ENCODE measurements around the gene BRCA1. TPM values are rescaled to one million over a fixed set of nuclear protein-coding genes. Genes with fewer than 3 reads are reported as not detected.

BRCA1 gene
- total RNA-seq, 1 donor from 2014 or later: 9.3 TPM

DNA sequence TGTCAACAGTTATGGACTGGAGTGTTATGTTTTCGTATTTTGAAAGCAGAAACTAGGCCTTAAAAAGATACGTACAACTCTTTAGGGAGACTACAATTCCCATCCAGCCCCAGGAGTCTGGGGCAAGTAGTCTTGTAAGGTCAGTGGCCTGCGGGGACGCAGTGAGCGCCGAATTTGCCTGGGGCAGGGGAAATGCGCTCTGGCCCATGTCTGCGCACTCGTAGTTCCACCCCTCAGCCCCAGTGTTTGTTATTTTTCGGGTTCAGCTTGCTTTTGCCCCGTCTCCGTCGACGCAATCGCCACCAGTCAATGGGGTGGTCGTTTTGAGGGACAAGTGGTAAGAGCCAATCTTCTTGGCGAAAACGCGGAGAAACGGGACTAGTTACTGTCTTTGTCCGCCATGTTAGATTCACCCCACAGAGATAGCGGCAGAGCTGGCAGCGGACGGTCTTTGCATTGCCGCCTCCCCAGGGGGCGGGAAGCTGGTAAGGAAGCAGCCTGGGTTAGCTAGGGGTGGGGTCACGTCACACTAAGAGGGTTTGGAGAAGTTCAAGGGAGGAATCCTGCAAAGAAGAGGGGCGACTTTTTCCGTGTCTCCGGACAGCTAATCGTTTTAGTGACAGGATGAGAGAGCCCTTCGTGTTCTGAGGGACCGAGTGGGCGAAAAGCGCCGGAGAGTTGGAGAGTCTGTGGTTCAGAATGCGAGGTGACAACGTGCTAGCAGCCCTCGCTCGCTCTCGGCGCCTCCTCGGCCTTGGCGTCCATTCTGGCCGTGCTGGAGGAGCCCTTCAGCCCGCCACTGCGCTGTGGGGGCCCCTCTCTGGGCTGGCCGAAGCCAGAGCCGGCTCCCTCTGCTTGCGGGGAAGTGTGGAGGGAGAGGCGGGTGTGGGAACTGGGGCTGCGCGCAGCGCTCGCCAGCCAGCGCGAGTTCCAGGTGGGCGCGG is 1.1 kb upstream of the BRCA1 start:
- Histone ChIP-seq H3K27me3 (ENCODE audit: control insufficient read depth, insufficient read depth, low read length) (no peaks in the 10 kb centered on the region), H3K36me3 (ENCODE audit: control insufficient read depth, insufficient read depth, low read length) (no peaks in the 10 kb centered on the region), H3K4me3 (ENCODE audit: low read depth, low read length) (peak overlapping the region; percentile 86)
- TF ChIP-seq, protein P1, sequence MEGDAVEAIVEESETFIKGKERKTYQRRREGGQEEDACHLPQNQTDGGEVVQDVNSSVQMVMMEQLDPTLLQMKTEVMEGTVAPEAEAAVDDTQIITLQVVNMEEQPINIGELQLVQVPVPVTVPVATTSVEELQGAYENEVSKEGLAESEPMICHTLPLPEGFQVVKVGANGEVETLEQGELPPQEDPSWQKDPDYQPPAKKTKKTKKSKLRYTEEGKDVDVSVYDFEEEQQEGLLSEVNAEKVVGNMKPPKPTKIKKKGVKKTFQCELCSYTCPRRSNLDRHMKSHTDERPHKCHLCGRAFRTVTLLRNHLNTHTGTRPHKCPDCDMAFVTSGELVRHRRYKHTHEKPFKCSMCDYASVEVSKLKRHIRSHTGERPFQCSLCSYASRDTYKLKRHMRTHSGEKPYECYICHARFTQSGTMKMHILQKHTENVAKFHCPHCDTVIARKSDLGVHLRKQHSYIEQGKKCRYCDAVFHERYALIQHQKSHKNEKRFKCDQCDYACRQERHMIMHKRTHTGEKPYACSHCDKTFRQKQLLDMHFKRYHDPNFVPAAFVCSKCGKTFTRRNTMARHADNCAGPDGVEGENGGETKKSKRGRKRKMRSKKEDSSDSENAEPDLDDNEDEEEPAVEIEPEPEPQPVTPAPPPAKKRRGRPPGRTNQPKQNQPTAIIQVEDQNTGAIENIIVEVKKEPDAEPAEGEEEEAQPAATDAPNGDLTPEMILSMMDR (IDR thresholded peaks at IDR 0.05; ENCODE audit: insufficient read depth, low read length, poor library complexity, severe bottlenecking): no peak
- no peak for DNase-seq (ENCODE audit: low read depth)

DNA sequence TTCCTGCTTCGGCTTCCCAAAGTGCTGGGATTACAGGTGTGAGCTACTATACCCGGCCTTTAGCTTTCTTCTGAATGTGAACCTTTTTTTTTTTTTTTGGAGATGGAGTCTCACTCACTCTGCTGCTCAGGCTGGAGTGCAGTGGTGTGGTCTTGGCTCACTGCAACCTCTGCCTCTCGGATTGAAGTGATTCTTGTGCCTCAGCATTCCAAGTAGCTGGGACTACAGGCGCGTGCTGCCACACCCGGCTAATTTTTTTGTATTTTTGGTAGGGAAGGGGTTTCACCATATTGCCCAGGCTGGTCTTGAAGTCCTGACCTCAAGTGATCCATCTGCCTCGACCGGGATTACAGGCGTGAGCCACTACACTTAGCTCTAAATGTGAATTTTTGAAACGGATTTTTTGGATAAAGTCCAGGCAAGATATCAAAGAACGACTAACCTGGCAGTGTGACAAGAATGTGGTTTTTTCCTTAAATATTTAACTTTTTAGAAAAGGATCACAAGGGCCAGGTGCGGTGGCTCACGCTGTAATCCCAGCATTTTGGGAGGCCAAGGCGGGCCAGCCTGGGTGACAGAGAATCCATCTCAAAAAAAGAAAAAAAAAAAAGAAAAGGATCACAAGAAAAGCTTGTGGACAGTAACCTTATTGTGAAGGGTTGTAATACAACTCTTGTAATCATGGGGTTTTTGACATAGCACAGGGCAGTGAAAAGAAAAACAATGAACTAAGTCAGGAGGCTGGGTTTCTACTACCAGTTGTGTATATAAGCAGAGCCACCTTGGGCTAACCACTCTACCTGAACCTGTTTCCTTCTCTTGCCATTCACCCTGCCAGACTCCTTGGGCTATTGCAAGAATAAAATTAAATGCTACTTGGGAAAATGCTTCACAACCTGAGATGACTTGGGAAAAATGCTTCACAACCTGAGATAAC is 6.2 kb downstream of the BRCA1 start:
- no peaks in the 10 kb centered on the region for H3K36me3 ChIP-seq (ENCODE audit: control insufficient read depth, insufficient read depth, low read length)
- H3K4me3 ChIP-seq (ENCODE audit: low read depth, low read length): no peak overlapping the region
- TF ChIP-seq, protein P1 (IDR thresholded peaks at IDR 0.05; ENCODE audit: insufficient read depth, low read length, poor library complexity, severe bottlenecking): no peak
- H3K27me3 ChIP-seq (ENCODE audit: control insufficient read depth, insufficient read depth, low read length): no peaks in the 10 kb centered on the region
- no peak for DNase-seq (ENCODE audit: low read depth)

DNA sequence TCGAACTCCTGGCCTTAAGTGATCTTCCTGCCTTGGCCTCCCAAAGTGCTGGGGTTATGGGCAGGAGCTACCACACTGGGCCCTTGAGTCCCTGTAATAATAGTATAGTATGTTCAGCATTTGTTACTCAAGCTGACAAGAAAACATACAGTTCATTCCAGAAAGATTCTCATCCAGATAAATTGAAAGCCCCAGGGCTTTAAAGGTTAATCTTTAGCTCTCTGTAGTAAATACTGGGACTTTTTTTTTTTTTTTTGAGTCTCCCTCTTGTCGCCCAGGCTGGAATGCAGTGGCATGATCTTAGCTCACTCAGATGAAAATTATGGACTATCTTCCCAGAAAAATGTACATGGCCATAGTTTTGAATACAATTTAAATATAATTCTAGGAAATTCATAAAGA is 11.0 kb downstream of the BRCA1 start:
- no peak overlapping the region for H3K4me3 ChIP-seq (ENCODE audit: low read depth, low read length)

GRCh38 chr17:43106552-43106951 is 18.6 kb downstream of the BRCA1 start:
- H3K36me3 ChIP-seq (ENCODE audit: control insufficient read depth, insufficient read depth, low read length): no peaks in the 10 kb centered on the region
- TF ChIP-seq, protein P1 (IDR thresholded peaks at IDR 0.05; ENCODE audit: insufficient read depth, low read length, poor library complexity, severe bottlenecking): no peak
- no peak overlapping the region for H3K4me3 ChIP-seq (ENCODE audit: low read depth, low read length)
- no peak for DNase-seq (ENCODE audit: low read depth)
- H3K27me3 ChIP-seq (ENCODE audit: control insufficient read depth, insufficient read depth, low read length): no peaks in the 10 kb centered on the region

More for the DNA sequence above, 11.0 kb downstream of the BRCA1 start:
- Histone ChIP-seq H3K27me3 (ENCODE audit: control insufficient read depth, insufficient read depth, low read length) (no peaks in the 10 kb centered on the region), H3K36me3 (ENCODE audit: control insufficient read depth, insufficient read depth, low read length) (no peaks in the 10 kb centered on the region)
- no peak for DNase-seq (ENCODE audit: low read depth)
- TF ChIP-seq, protein P1 (IDR thresholded peaks at IDR 0.05; ENCODE audit: insufficient read depth, low read length, poor library complexity, severe bottlenecking): no peak

DNA sequence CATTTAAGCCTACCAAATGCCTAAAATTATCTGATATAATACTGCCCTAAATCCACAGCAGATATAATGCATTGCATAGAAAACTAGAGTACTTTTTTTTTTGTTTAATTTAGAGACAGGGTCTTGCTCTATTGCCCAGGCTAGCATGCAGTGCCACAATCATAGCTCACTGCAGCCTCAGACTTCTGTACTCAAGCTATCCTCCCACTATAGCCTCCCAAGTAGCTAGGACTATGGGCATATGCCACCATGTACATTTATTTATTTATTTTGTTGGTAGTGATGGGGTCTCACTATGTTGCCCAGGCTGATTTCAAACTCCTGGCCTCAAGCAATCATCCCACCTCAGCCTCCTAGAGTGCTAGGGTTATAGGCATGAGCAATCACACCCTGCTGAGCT is 20.0 kb downstream of the BRCA1 start:
- DNase-seq (ENCODE audit: low read depth): no peak
- Histone ChIP-seq H3K36me3 (ENCODE audit: control insufficient read depth, insufficient read depth, low read length) (no peaks in the 10 kb centered on the region), H3K4me3 (ENCODE audit: low read depth, low read length) (no peak overlapping the region), H3K27me3 (ENCODE audit: control insufficient read depth, insufficient read depth, low read length) (no peaks in the 10 kb centered on the region)
- TF ChIP-seq, protein P1 (IDR thresholded peaks at IDR 0.05; ENCODE audit: insufficient read depth, low read length, poor library complexity, severe bottlenecking): no peak

All from kidney epithelial cell (primary cell).